GM19397 (cell line): ENCODE measurements around the gene TUBGCP2.

Experiments
- ATAC-seq: cut with Tn5 transposase; IDR thresholded peaks from one replicate; pipeline ENCODE4 v1.9.1; 2021; ENCODE audit warnings: mild to moderate bottlenecking, moderate library complexity; ENCODE audit not compliant: unreplicated experiment

The TUBGCP2 gene

DNA sequence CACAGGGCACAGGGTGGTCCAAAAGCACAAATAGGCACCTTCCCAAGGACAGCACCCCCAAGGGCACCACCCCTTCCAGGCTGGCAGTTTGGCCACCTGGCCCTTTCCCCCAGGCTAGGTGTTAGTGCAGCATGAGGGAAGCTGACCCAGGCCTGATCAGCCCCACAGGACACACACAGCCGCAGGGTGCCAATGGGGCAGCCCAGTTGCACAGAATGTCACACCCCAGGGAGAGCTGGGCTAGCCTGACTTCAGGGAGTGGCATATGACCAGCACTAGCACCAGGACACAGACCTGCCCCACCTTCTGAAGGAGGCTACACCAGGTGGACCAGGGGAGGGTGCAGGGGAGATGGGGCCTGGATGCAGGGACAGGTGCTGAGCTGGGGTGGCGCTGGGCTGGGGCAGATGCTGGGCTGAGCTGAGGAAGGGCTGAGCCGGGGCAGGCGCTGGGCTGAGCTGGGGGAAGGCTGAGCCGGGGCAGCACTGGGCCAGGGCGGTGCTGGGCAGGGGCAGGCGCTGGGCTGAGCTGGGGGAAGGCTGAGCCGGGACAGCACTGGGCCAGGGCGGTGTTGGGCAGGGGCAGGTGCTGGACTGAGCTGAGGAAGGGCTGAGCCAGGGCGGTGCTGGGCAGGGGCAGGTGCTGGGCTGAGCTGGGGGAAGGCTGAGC, 28.1 kb downstream of the TUBGCP2 start:
- ATAC-seq = no peak

DNA sequence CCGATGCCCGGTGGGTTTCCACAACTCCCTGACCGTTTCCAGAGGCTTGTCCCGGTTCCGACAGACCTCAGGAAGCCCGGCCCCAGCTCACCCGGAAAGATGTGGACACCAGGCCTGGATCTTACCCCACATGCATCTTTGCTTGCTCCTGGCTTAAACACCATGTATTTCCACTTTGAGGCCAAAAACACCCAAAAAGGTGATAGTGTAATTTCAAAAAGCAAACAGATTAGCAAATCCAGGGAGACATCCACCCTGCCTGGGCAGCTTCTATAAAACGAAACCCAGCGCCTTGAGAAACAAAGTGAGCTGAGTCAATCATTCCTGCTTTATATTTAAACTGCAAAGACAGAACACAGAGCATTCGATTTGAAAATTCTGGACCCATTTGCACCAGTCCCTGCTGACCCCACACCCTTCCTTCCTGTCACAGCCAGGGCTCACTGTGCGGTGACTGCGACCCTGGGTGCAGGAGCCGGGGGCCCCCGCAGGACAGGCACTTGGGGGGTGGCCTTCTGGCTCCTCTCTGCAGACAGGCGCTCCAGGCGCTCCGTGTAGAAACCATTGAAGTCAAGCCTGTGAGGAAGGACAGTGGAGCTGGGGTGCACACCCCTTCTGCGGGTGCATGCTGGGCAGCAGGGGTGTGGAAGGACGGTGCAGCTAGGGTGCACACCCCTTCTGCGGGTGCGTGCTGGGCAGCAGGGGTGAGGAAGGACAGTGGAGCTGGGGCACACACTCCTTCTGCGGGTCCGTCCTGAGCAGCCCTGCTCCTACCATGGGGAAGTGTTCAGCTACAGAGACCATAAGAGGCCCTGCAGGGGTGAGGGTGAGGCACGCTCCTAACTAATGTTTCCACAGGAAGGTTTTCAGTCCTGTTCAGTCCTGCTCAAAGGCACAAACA, 29.1 kb downstream of the TUBGCP2 start:
- ATAC-seq = no peak

DNA sequence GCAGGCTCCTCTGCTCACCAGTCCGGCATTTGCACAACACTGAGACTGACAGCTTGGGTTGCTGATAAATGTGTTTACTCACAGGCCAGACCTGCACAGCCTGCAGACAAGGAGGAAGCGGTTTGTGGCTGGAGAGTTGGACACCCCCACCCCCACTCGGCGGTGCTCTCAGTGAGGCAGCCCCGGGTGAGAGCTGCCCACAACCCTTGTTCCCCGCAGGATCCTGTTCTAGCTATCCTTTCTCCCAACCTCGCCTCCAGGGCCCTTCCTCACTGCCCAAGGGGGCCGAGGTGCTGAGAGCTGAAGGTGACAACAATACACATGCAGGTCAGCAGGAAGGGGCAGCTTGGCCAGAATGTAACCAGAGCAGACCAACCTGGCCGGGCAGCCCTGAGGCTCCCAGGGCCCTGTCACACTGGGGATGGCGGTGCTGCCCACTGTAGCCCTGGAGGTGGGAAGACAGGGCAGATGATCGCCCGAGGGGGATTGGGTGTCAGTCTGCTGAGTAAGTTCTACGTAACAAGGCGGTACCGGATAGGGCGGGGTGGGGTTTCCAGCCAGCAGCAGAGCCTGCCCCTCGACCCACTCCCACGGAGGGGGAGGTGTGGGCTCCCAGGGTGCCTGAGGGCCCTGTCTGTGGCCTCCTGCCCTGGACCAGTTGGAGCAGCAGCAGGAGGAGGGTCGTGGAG, 30.0 kb downstream of the TUBGCP2 start:
- ATAC-seq = peak; percentile 40

DNA sequence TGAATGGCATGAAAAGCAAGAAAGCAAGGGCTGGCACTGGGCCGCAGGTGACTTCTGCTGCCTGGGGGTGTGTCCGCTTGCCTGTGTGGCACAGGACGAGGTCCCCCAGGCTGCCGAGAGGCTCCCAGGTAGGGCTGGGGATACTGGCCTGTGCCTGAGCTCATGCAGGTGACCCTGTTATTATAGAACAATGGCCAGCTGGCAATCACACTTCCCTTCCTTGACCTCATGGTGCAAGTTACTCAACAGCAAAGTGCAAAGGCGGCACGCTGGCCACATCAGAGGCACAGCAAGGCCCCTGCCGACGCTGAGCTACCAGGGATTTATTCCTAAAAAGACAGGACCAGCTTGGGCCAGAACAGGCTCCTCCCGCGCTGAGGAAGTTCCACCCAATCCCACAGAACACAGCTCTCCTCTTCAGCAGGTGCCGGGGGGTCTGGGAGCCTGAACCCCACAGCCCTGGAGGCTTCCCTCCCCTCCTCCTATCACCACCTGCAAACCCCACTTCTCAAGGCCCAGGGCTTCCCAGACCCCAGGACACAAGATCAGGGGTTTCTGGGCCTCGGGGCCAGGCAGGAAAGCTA, 30.6 kb downstream of the TUBGCP2 start:
- ATAC-seq = no peak

DNA sequence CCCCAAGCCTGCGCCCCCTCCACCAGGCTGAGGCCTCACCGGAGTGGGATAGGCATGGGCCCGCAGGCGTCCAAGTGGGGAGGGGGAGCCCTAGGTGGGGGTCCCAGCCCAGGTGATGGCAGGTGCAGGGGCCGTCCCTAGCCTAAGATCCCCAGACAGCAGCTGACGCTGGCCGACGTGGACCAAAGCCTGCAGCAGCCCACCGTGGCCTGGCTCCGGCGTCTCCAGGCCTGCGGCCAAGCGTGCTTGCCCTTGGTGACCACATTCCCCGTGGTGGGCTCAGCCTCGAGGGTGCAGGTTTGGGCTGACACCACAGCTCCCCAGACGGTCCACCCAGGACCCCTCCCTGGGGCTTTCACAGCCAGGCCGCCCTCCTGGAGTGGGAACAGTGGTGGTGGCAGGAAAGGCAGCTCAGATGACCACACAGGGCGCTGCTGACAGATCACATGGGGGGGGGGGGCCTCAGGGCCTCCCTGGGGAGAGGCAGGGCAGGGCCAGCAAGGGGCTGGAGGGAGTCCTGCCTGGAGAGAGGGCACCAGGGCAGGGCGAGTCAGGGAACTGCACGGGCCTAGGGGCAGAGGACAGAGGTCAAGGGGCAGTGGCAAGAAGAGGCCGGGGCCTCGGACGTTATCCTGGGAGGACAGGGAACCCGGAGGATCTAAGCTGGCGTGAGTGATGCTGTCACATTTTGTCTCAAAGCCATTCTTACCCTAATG, 31.2 kb downstream of the TUBGCP2 start:
- no peak for ATAC-seq

DNA sequence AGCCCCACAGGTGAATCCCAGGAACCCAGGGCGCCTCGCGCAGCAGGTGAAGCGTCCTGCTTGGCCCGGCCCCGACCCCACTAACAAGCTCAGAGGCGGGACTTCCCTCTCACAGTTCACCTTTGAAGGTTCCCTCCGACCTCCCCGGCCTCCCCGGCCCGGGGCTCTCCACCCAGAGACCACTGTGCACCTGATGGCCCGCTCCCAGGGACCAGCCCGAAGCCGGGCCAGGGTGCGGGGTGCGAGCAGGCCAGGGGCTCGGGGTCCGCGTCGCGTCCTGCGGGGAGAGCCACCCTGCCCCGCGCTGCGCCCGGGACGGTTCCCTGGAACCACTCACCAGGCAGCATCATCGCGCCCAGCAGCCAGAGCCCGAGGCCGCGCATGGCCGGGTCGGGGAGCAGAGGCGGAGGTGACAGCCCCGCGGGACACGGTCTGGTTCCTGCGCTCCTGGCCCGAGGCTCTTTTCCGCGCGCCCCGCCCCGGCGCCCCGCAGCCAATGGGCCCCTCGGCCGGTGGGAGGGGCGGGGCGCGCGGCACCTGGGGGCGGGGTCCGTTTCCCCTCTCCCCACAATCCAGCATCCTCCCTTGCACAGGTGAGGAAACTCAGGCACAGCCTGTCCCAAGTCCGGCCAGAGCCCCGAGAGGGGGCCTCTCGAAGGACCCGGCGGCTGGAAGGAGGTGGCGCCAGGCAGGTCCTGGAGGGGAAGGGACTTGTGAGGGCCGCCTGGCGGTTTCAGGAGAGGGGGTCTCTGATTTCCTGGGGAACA, 32.1 kb downstream of the TUBGCP2 start, which contains the start of gene ADAM8:
Gene ADAM8 (minus strand): TSS at position 434 of the 767 bp plus-strand sequence. CDS start 51 bp downstream, at position 383.
- ATAC-seq = peak; percentile 55

DNA sequence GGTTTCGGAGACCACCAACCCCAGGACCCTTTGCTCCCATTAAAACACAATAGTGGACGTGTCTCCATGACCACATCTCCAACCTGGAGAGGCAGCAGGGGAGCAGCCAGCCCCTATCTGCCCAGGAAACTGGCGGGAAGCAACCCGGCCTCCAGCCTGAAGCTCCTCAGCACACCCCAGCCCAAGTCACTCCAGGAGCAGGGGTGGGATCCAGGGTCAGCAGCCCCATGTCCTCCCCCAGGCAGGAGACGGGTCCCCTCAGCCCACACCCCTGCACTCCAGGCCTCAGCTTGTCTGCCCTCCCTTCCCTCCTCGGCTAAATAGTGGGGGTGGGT, 32.6 kb downstream of the TUBGCP2 start:
- no peak for ATAC-seq

DNA sequence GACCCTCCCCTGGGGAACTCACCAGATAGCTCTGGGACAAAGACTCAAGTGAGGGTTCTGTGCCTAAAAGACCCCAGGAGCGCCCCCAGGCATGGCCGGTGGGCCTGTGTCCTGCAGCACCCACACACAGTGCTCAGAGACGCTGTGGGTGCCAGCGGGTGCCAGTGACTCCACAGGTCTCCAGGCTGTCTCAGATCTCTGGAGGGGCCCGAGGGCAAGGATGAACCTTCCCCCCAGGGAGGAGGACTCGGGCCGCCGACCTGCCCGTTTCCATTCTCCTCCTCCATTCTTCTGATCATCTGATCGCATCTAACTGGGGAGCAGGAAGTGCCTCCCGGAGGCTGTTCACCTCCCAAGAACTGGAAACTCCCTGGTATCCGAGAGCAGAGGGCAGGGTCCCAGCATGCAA, 33.0 kb downstream of the TUBGCP2 start:
- peak; percentile 22 for ATAC-seq

DNA sequence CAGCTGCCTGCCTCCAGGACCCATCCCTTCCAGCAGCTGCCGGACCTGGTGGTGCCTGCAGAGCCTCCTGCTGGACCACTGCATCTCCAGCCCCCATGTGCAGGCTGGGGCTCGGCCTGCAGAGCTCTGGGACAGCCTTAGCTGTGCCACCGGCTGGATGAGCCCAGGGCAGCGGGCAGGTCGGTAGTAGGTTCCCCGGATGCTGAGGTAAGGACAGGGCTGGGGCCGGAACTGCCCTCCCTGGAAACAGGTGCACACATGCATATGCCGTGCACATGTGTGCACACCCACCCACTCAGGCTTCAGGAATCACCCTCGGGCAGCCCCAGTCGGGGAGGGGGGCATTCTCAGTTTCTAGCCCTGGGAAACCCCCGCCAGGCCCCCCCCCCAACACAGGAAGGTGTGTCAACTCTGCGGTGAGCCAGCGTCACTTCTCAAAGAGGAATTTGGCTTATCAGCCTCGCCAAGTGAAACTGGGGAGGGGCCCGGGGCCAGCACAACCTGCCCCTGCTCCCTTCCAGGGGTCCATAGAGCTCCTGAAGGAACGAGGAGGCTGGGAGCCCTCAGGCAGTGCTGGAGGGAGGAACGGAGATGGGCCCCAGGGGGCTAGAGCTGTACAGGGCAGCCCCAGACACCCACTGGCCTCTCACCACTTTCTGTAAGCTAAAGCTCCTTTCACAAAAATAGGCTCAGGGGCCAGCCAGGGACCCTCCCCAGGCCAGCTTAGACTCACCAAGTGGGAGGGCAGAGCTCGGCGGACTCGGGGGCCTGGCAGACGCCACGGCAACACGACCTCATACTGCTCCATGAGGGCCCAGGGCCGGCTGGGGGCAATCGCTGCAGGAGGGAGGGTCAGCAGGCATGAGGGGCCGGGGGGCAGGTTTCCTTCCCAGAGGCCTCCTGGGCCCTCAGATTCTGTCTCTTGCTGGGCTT, 33.7 kb downstream of the TUBGCP2 start:
- ATAC-seq = peak; percentile 42

DNA sequence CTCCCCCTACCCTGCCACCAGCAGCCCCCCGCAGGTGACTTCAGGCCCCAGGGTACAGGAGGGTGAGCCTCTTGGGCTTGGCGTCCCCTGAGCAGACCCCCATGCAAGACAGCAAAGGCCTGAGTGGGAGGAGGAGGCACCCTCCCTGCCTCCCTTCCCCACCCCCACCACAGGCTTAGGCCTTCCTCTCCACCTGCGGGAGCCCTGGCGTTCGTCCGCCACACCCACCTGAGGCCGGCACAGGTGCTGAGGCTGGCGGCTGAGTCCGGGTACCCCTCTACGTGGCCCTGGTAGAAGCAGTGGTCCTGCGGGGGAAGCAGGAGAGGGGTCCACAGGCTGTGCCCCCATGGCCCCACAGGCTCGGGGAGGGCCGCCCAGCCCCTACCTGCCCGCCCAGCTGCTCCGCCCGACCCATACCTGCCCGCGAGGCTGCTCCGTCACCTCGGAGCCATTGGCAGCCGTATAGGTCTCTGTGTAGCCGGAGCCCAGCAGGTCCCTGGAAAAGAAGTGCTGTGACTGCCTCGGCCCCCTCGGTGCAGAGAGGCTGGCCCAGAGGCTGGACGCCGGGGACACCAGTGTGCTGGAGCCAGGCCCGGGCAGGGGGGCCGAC, 35.0 kb downstream of the TUBGCP2 start:
- no peak for ATAC-seq

DNA sequence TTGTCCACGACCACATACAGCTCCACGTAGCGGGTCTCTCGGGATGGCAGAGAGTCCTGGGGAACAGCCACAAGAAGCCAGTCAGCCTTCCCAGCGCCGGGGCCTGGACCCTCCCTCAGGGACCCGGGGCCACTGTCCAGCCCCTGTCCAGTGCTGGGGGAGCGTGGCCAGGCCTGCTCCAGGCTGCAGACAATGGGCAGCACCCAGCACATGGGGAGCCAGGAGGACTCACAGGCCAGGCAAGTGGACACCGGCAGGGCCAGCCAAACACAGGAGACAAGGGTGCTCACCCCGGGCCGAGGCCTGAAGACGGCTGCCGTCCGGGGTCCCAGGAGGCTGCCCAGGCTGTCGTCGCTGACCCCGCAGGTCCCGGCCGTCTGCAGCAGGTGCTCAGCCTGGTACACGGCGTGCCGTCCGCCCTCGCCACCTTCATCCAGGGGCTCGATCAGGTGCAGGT, 35.7 kb downstream of the TUBGCP2 start:
- ATAC-seq = no peak

DNA sequence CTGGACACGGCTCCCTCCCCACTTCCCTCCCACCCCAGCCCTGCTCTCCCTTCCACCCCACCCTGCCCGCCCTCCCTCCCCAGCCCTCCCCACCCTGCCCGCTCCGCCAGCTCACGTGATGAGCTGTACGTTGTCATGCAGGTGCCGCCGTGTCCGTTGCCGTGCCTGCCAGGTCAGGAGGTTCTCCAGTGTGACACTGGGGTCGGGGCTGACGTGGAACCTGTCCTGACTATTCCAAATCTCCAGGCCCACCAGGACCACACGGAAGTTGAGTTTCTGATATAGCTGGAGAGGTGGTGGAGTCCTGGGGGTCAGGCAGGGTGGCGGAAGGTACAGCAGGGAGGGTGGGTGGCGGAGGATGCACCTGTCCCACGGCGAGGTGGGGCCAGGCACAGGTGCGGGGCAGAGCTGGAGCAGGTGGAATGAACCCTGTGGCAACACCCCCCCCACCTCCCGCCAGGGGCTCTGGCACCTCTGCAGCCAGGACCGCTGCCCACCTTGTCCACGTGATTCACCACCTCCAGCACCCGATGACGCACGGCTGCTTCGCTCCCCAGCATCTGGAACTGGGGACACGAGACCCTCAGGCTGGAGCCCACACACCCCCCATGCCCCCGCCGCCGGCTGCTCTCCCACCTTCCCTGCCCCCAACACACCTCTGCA, 36.2 kb downstream of the TUBGCP2 start:
- no peak for ATAC-seq

DNA sequence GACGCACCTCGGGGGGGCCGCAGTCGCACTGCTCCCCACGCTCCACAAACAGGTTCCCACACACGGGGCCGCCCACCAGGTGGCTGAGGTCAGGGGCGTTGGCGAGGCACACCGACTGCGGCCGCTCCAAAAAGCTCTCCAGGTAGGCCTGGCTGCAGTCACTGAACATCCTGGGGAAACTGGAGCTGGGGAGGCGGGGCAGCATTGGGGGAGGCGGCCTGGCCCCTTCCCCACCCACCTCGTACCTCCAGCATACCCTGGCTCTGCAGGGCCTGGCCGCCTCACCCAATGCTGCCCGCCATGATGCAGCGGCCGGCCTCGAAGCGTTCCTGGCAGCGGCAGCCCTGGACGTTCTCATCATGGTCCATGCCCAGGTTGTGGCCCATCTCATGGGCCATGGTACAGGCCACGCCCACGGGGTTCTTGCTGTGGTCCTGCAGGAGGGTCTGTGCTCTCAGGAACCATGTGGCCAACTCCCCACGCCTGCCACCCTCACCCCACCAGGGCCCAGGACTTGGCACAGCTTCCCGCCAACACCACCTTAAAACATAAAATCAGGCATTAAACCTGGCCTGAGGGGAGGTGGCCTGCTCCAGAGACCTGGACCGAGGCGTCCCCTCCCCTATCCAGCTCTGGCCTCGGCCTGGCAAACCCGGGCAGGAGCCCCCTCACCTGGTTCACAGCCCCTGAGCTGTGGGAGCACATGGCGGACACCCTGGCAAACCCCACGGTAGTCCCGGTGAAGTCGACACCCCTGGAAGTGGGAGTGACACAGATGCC, 37.0 kb downstream of the TUBGCP2 start:
- ATAC-seq = no peak

DNA sequence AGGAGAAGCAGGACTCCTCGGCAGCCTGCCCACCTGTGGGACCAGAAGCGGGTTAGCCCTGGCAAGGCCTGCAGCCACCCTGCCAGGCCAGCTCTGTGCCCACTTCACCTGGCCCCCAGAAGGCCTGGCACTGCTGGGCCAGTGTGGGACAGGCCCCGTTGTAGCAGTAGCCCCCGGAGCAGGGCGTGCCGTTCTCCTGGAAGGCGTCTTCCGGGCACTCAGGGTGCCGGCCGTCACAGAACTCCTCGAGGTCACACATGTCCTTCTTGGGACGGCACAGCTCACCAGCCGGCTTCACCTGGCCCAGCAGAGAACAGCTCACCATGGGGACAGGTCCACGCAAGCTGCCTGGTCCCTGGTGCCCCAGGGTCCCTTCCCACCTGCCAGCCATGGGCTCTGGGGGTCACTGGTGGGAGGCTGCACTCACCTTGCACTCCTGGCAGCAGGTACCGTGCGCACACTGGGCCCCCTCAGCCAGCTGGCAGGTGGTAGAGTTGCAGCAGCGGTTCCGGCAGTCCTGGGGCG, 37.8 kb downstream of the TUBGCP2 start:
- ATAC-seq = no peak

DNA sequence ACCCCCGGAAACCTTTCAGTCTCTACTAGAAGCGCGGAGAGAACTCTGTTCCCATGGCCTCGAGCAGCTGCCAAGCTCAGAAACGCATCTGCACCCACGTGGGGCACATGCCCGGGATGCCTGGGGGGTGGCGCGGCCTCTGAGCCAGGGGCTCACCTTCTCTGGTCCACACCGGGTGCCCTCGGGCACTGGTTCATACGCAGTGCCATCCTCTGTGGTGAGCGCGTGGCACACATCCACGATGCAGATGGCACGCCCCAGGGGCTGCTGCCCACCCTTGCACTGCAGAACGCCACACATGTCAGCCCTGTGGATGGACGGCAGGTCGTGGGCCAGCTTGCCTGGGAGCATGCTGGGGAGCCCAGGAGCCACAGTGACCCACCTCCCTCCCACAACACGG, 38.5 kb downstream of the TUBGCP2 start:
- no peak for ATAC-seq

DNA sequence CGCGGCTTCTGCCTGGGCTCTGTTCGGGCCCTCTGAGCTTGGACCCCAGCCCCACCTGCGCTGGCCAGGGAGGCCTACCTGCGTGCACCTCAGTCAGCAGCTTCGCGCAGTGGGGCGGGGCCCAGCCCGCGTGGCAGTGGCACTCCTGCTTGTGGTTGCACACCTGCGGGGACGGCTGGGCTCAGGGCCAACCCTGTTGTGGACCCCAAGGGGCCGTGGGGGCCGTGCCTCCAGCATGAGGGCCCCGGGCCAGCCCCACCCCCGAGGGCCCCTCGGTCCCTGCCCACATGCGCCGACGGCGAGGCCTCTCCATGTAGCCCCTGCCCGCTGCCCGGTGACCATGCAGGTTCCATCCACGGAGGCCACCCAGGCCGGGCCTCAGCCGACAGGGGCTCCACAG, 39.3 kb downstream of the TUBGCP2 start:
- ATAC-seq = no peak

DNA sequence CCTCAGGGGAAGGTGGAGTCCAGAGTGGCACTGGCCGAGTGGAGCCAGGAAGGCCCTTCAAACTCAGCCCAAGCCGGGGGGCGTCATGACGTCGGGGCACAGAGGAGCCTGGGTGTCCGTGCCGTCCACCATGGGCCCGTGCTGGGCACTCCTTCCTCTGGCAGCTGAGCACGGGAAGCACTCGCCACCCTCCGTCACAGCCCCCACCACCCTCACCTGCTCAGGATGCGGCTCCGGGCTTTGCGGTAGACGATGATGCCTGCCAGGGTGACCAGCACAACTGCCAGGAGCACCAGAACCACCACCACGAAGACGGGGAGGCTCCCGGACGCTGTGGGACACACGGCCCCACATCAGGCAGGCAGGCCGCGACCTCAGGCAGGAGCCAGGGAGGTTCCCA, 40.1 kb downstream of the TUBGCP2 start:
- ATAC-seq = no peak
